ENCODE measurements around the gene CPNE1.

CPNE1 gene

DNA sequence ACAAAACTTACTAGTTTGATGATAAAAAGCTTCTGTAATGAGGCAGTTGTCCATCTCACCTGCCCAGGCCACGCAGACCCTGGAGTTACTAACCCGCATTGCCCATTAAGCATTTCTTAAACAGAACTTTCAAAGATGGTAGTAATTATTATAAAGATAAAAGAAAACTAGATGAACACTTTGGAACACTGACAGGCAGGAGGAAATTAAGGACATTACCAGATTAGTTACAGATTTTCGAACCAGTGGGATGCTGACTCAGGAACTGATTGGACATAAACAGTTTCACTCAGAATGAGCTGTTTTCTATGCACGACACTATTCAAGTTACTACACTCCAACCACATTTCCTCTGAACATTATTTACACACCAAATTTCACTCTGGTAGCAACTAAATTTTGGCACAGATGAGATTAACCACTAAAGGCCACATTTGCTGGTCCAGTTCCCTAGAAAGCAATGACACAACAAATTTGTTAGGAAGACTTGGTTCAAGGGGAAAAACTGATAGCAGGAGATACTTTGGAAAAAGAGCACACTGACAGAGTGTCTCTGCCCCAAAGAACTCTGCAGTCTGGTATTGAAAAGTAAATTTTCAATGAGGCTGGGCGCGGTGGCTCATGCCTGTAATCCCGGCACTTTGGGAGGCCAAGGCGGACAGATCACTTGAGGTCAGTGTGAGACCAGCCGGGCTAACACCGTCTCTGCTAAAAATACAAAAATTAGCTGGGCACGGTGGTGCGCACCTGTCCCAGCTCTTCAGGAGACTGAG, 37.5 kb upstream of the CPNE1 start:
- no CpG with 5 or more reads among the region's 12 CpGs for whole genome bisulfite sequencing (ENCODE audit: extremely low coverage, insufficient coverage, insufficient read length)
- Histone ChIP-seq H3K27me3 (ENCODE audit: insufficient read depth, low read length) (no peaks in the 10 kb centered on the region), H3K23ac (ENCODE audit: low read length) (no peak overlapping the region), H3K27ac (ENCODE audit: low read depth, low read length) (no peak overlapping the region), H3K4ac (ENCODE audit: low read depth, low read length) (no peak overlapping the region), H3K14ac (ENCODE audit: low read length) (no peak overlapping the region), H3K79me2 (ENCODE audit: control insufficient read depth, insufficient read depth, low read length, poor library complexity) (peaks cover 8% of the 10 kb centered on the region), H3K18ac (ENCODE audit: low read length) (no peak overlapping the region), H4K8ac (ENCODE audit: low read depth, low read length) (no peak overlapping the region), H4K91ac (ENCODE audit: low read depth, low read length) (no peak overlapping the region), H2AFZ (ENCODE audit: insufficient read depth, low read length, poor library complexity) (no peak overlapping the region), H4K12ac (ENCODE audit: low read depth, low read length) (no peak overlapping the region), H3K9ac (ENCODE audit: low read length) (no peak overlapping the region), H2AK5ac (ENCODE audit: low read length) (no peak overlapping the region), H3K4me1 (ENCODE audit: control insufficient read depth in 1 of 2, insufficient read depth in 2 of 2, low read length in 2 of 2) (peaks cover 5 to 6% of the 10 kb centered on the region in 2 experiments), H3K36me3 (ENCODE audit: control insufficient read depth in 1 of 2, insufficient read depth in 2 of 2, low read length in 2 of 2) (peaks cover 15 to 24% of the 10 kb centered on the region in 2 experiments), H3K4me3 (ENCODE audit: low read depth, low read length) (no peak overlapping the region), H2BK120ac (ENCODE audit: insufficient read depth, low read length, poor library complexity) (no peak overlapping the region), H3K79me1 (ENCODE audit: low read length) (peaks cover 7% of the 10 kb centered on the region), H3K9me3 (ENCODE audit: insufficient read depth, low read depth, low read length) (no peaks in the 10 kb centered on the region), H2BK12ac (ENCODE audit: low read length) (no peak overlapping the region), H3K4me2 (ENCODE audit: low read length) (no peak overlapping the region), H2BK5ac (ENCODE audit: low read depth, low read length, poor library complexity) (no peak overlapping the region)
- DNase-seq = peak in 1 of 2 donors; percentile 0

- Histone ChIP-seq H3K18ac (ENCODE audit: low read length) (no peak overlapping the region), H3K4me3 (ENCODE audit: low read depth, low read length) (no peak overlapping the region), H2BK5ac (ENCODE audit: low read depth, low read length, poor library complexity) (no peak overlapping the region), H3K4me1 (ENCODE audit: control insufficient read depth in 1 of 2, insufficient read depth in 2 of 2, low read length in 2 of 2) (peaks cover 5 to 6% of the 10 kb centered on the region in 2 experiments), H3K27me3 (ENCODE audit: insufficient read depth, low read length) (no peaks in the 10 kb centered on the region), H3K4ac (ENCODE audit: low read depth, low read length) (no peak overlapping the region), H4K91ac (ENCODE audit: low read depth, low read length) (no peak overlapping the region), H2BK120ac (ENCODE audit: insufficient read depth, low read length, poor library complexity) (no peak overlapping the region), H3K9ac (ENCODE audit: low read length) (no peak overlapping the region), H2BK12ac (ENCODE audit: low read length) (no peak overlapping the region), H2AK5ac (ENCODE audit: low read length) (no peak overlapping the region), H3K36me3 (ENCODE audit: control insufficient read depth in 1 of 2, insufficient read depth in 2 of 2, low read length in 2 of 2) (peaks cover 6 to 13% of the 10 kb centered on the region in 2 experiments), H4K8ac (ENCODE audit: low read depth, low read length) (no peak overlapping the region), H4K12ac (ENCODE audit: low read depth, low read length) (no peak overlapping the region), H3K27ac (ENCODE audit: low read depth, low read length) (no peak overlapping the region), H3K79me2 (ENCODE audit: control insufficient read depth, insufficient read depth, low read length, poor library complexity) (peaks cover 8% of the 10 kb centered on the region), H3K4me2 (ENCODE audit: low read length) (no peak overlapping the region), H3K23ac (ENCODE audit: low read length) (no peak overlapping the region), H2AFZ (ENCODE audit: insufficient read depth, low read length, poor library complexity) (no peak overlapping the region), H3K14ac (ENCODE audit: low read length) (no peak overlapping the region), H3K79me1 (ENCODE audit: low read length) (peaks cover 7% of the 10 kb centered on the region), H3K9me3 (ENCODE audit: insufficient read depth, low read depth, low read length) (no peaks in the 10 kb centered on the region)
- DNase-seq = peak in 1 of 2 donors; percentile 2
- WGBS (ENCODE audit: extremely low coverage, insufficient coverage, insufficient read length) = no CpG with 5 or more reads among the region's 7 CpGs
Measured at GRCh38 chr20:35700625-35701148, 36.0 kb upstream of the CPNE1 start.

GRCh38 chr20:35699957-35700624, 35.4 kb upstream of the CPNE1 start:
- peak overlapping the region; percentile 99 for H3K4me3 ChIP-seq (ENCODE audit: low read depth, low read length)
- peak overlapping the region; percentile 99 for H3K9ac ChIP-seq (ENCODE audit: low read length)
- DNase-seq = no peak
- H3K18ac ChIP-seq (ENCODE audit: low read length) = no peak overlapping the region
- no peak overlapping the region for H2BK12ac ChIP-seq (ENCODE audit: low read length)
- no peak overlapping the region for H2BK5ac ChIP-seq (ENCODE audit: low read depth, low read length, poor library complexity)
- no peak overlapping the region for H2AFZ ChIP-seq (ENCODE audit: insufficient read depth, low read length, poor library complexity)
- H3K14ac ChIP-seq (ENCODE audit: low read length) = no peak overlapping the region
- peak overlapping the region; percentile 85 for H4K8ac ChIP-seq (ENCODE audit: low read depth, low read length)
- no peak overlapping the region for H3K23ac ChIP-seq (ENCODE audit: low read length)
- no peak overlapping the region for H2AK5ac ChIP-seq (ENCODE audit: low read length)
- H3K27ac ChIP-seq (ENCODE audit: low read depth, low read length) = peak overlapping the region; percentile 93
- peaks cover 8% of the 10 kb centered on the region for H3K79me2 ChIP-seq (ENCODE audit: control insufficient read depth, insufficient read depth, low read length, poor library complexity)
- H2BK120ac ChIP-seq (ENCODE audit: insufficient read depth, low read length, poor library complexity) = no peak overlapping the region
- no peak overlapping the region for H4K91ac ChIP-seq (ENCODE audit: low read depth, low read length)
- no peaks in the 10 kb centered on the region for H3K27me3 ChIP-seq (ENCODE audit: insufficient read depth, low read length)
- peak overlapping the region; percentile 92 for H3K4me2 ChIP-seq (ENCODE audit: low read length)
- peaks cover 2 to 12% of the 10 kb centered on the region in 2 experiments for H3K36me3 ChIP-seq (ENCODE audit: control insufficient read depth in 1 of 2, insufficient read depth in 2 of 2, low read length in 2 of 2)
- no peak overlapping the region for H3K4ac ChIP-seq (ENCODE audit: low read depth, low read length)
- peaks cover 5 to 6% of the 10 kb centered on the region in 2 experiments for H3K4me1 ChIP-seq (ENCODE audit: control insufficient read depth in 1 of 2, insufficient read depth in 2 of 2, low read length in 2 of 2)
- no CpG with 5 or more reads among the region's 6 CpGs for WGBS (ENCODE audit: extremely low coverage, insufficient coverage, insufficient read length)
- H3K79me1 ChIP-seq (ENCODE audit: low read length) = peaks cover 7% of the 10 kb centered on the region
- H3K9me3 ChIP-seq (ENCODE audit: insufficient read depth, low read depth, low read length) = no peaks in the 10 kb centered on the region
- H4K12ac ChIP-seq (ENCODE audit: low read depth, low read length) = no peak overlapping the region

GRCh38 chr20:35699127-35699956, 34.6 kb upstream of the CPNE1 start, which contains the start of the genes NFS1 and ROMO1:
TSS of gene NFS1 (minus strand) at chr20:35699352. CDS start at chr20:35699288, 64 bp downstream.
TSS of gene ROMO1 (plus strand) at chr20:35699405. CDS start at chr20:35699633, 228 bp downstream.
- Histone ChIP-seq H4K12ac (ENCODE audit: low read depth, low read length) (peak within 1 kb of the TSS; percentile 72), H4K91ac (ENCODE audit: low read depth, low read length) (peak within 1 kb of the TSS; percentile 93), H3K9me3 (ENCODE audit: insufficient read depth, low read depth, low read length) (no peaks in the 10 kb centered on the region), H3K4me3 (ENCODE audit: low read depth, low read length) (peak within 1 kb of the TSS; percentile 99), H3K4me2 (ENCODE audit: low read length) (peak within 1 kb of the TSS; percentile 92), H3K36me3 (ENCODE audit: control insufficient read depth in 1 of 2, insufficient read depth in 2 of 2, low read length in 2 of 2) (peaks cover 3 to 11% of the 10 kb centered on the region in 2 experiments), H2BK5ac (ENCODE audit: low read depth, low read length, poor library complexity) (peak within 1 kb of the TSS; percentile 24), H2BK120ac (ENCODE audit: insufficient read depth, low read length, poor library complexity) (peak within 1 kb of the TSS; percentile 60), H3K79me1 (ENCODE audit: low read length) (peaks cover 7% of the 10 kb centered on the region), H3K27ac (ENCODE audit: low read depth, low read length) (peak within 1 kb of the TSS; percentile 93), H2AK5ac (ENCODE audit: low read length) (peak within 1 kb of the TSS; percentile 65), H3K27me3 (ENCODE audit: insufficient read depth, low read length) (no peaks in the 10 kb centered on the region), H3K14ac (ENCODE audit: low read length) (peak within 1 kb of the TSS; percentile 95), H3K23ac (ENCODE audit: low read length) (no peak within 1 kb of the TSS), H3K4me1 (ENCODE audit: control insufficient read depth in 1 of 2, insufficient read depth in 2 of 2, low read length in 2 of 2) (peaks cover 5 to 6% of the 10 kb centered on the region in 2 experiments), H3K4ac (ENCODE audit: low read depth, low read length) (peak within 1 kb of the TSS; percentile 61), H2AFZ (ENCODE audit: insufficient read depth, low read length, poor library complexity) (peak within 1 kb of the TSS; percentile 96), H4K8ac (ENCODE audit: low read depth, low read length) (peak within 1 kb of the TSS; percentile 92), H3K18ac (ENCODE audit: low read length) (peak within 1 kb of the TSS; percentile 70), H3K79me2 (ENCODE audit: control insufficient read depth, insufficient read depth, low read length, poor library complexity) (peaks cover 8% of the 10 kb centered on the region), H2BK12ac (ENCODE audit: low read length) (no peak within 1 kb of the TSS), H3K9ac (ENCODE audit: low read length) (peak within 1 kb of the TSS; percentile 99)
- no CpG with 5 or more reads among the region's 81 CpGs for WGBS (ENCODE audit: extremely low coverage, insufficient coverage, insufficient read length)
- peak; percentile 74 to 85 for DNase-seq

Data from trophoblast cell (in vitro differentiated cells and primary cell).